Activated T-cell treated with anti-CD3 and anti-CD28 coated beads for 4 hours (primary cell): ENCODE data around the gene IL25.
"Not testable (repeated sequence)": the region's sequence is repeated elsewhere in the genome, so short reads cannot be mapped to it uniquely, and the experiment has no call there.

ENCODE experiments used
- DNase-seq: peaks from one replicate; pipeline ENCODE4 v3.0.0-alpha.2; 2020

IL25 gene

GRCh38 chr14:23392613-23393012 lies 20.0 kb downstream of the IL25 start:
- no peak for DNase-seq

DNA sequence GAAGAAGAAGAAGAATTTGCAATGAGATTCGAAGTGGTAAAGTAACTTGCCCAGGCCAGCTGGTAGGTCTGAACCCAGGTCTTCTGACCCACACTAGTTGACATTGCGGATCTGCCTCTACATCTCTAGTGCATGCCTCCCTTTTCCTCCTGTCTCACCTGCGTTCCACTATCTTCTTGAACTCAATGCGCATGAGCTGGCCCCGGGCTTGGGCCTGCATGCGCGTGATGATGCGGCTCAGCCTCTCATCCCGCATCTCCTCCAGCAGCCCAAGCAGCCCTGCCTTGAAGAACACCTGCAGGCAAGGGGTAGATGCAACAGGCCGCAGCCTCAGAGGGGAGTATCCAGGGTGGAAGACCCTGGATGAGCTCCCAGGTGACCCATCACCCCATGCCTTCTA lies 23.5 kb downstream of the IL25 start:
- DNase-seq, result no peak

GRCh38 chr14:23396781-23397407 lies 24.3 kb downstream of the IL25 start:
- no peak for DNase-seq

DNA sequence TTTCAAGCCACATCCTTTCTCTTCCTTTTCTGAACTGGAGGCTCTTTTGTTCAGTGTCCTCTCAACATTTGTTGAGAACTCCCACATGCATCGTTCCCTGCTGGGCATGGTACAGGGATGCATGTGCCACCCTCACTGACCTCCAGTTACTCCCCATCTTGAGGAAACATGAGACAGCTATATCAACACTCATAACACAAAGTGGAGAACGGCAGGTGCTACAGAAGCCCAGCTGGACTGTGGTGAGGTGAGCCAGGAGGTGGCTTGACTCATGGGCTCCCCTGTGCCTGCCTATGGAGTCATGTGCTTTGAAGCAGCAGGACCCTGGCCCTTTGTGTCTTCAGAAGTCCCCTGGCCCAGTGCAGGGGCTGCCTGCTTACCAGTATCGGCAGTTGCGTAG lies 25.7 kb downstream of the IL25 start:
- no peak for DNase-seq

DNA sequence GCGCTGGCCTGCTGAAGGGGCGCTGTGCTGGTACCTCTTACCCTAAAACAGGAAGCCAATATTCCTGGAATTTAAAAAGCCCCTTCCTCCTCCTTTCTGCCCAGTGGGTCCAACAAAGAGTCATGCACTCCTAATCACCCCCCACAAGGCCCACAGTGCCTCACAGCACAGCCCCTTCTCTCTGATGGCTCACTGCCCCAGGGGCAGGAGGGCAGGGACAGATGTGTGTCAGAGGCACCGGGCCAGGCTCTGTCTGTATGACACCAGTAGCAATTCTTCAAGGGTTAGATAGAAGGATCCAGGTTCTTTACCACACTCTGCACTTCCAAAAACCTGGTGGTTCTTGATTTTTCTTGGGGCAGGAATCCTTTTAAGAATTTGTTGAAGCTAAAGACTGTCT lies 26.5 kb downstream of the IL25 start:
- no peak for DNase-seq

- no peak for DNase-seq
These were observed 27.0 kb downstream of the IL25 start for GRCh38 chr14:23399591-23399990.

DNA sequence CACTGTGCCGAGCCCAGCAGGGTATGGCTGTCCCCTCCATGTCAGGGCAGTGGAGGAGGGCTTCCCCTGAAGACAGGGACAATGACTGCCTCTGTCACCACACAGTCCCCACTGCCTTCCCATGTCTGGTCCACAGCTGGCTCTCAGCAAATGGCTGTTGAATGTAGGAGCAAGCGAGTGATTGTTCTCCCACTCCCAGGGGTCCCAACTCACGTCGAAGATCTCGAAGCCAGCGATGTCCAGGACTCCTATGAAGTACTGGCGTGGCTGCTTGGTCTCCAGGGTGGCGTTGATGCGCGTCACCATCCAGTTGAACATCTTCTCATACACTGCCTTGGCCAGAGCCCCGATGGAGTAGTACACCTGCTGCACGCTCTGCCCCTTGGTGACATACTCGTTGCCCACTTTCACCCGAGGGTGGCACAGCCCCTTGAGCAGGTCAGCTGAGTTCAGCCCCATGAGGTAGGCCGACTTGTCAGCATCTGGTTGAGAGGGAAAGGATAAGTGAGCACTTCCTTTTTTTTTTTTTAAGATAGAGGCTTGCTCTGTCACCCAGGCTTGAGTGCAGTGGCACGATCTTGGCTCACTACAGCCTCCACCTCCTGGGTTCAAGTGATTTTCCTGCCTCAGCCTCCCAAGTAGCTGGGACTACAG lies 28.0 kb downstream of the IL25 start:
- not testable (repeated sequence) for DNase-seq

- DNase-seq, result no peak
These were observed 28.7 kb downstream of the IL25 start for GRCh38 chr14:23401291-23401690.

DNA sequence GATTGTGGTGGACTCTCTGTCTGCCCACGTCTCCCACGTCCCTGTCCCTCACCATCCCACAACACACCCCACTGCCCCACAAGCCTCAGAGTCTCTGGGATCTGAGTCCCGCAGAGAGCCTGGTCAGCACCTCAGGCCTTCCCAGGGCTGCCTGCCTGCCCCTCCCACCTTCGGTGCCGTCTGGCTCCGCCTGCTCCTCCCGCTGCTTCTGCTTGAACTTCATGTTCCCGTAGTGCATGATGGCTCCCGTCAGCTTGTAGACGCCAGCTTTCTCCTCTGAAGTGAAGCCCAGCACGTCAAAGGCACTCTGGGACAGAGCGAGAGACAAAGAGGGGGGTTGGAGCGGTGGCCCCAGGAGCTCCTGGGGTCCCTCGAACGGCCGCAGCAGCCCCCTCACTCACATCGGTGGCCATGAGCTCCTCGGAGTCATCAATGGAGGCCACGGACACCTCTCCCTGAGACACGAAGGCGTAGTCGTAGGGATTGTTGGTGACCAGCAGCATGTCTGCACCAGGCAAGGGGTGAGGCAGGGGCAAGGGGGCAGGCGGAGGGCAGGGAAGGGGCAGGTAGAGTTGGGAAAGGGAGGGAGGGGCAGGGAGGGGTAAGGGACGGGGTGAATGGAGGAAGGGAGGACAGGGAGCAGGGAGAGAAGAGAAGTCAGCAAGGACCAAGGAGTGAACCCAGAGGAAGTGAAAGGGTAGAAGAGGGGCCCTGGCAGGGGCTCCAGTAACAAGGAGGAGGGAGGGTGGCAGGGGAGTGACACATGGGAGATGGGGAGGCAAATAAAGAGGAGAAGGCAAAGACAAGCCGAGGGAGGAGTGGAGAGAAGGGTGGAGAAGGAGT lies 29.9 kb downstream of the IL25 start:
- DNase-seq, result no peak

- DNase-seq, result no peak
These were observed 30.5 kb downstream of the IL25 start for GRCh38 chr14:23403139-23403438.

- DNase-seq, result no peak
These were observed 31.3 kb downstream of the IL25 start for GRCh38 chr14:23403908-23404307.

DNA sequence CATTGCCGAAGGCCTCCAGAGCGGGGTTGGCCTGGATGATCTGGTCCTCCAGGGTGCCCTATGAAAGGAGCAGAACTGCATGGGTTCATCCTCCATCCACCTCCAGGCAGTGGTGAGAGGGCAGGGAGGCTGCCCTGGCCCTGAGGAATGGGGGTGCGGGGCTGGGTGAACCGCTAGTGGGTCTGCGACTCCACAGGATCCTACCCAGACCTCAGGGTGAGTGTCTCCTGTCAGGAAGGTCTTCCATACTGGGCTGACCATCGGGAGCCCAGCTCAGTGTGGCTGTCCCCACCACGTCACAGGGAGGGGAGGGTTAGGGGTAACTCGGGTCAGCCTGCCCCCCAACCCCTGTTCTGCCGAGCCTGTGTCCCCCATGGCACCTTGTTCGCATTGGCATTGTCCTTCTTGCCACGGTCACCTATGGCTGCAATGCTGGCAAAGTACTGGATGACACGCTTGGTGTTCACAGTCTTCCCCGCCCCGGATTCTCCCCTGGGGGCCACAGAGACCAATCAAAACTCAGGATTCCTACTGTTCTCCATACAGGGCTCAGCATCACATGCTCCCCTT lies 31.8 kb downstream of the IL25 start:
- no peak for DNase-seq

GRCh38 chr14:23405096-23405495 lies 32.5 kb downstream of the IL25 start:
- no peak for DNase-seq

DNA sequence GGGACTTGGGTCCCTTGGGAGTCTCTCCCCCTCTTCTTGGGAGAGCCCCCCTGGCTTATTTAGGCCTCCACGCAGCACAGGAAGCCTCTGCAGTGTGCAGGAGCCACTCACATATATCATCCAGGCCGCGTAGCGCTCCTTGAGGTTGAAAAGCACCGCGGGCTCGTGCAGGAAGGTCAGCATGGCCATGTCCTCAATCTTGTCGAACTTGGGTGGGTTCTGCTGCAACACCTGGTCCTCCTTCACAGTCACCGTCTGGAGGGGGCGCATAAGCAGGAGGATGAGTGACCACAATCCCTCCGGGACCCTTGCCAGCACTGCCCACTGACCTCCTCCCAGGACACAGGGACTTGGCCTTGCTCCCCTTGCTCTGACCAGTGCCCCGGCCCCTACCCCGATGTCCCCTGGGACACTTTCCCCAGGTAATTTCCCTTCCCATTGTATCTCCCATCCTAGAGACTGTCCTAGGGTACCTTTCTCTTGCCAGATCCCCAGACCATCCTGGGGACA lies 33.0 kb downstream of the IL25 start:
- DNase-seq, result no peak

- no peak for DNase-seq
These were observed 33.6 kb downstream of the IL25 start for GRCh38 chr14:23406244-23406643.

DNA sequence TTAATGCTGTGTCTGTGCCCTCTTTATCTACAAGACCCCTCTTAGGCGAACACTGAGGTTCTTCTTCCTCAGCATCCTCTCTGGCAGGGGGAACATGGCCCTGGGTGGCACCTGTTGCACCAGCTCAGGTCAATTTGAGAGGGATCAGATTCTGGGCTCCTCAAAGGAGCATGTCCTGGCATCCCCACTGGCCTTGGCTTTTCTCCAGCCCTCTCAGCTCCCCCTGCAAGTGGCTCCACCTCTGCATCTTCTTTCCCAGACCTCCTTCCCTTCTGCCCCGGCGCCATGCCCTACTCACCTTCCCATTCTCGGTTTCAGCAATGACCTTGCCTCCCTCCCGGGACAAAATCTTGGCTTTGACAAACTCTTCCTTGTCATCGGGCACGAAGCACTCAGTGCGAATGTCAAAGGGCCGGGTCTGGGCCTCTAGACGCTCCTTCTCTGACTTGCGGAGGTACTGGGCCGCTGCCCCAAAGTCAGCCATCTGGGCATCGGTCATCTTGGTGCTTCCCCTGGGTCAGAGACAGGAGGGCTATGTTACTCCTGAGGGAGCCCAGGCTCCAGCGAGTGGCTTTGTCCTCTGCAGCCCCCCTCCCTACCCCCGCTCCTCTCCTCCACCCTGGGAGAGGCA lies 34.2 kb downstream of the IL25 start:
- no peak for DNase-seq

DNA sequence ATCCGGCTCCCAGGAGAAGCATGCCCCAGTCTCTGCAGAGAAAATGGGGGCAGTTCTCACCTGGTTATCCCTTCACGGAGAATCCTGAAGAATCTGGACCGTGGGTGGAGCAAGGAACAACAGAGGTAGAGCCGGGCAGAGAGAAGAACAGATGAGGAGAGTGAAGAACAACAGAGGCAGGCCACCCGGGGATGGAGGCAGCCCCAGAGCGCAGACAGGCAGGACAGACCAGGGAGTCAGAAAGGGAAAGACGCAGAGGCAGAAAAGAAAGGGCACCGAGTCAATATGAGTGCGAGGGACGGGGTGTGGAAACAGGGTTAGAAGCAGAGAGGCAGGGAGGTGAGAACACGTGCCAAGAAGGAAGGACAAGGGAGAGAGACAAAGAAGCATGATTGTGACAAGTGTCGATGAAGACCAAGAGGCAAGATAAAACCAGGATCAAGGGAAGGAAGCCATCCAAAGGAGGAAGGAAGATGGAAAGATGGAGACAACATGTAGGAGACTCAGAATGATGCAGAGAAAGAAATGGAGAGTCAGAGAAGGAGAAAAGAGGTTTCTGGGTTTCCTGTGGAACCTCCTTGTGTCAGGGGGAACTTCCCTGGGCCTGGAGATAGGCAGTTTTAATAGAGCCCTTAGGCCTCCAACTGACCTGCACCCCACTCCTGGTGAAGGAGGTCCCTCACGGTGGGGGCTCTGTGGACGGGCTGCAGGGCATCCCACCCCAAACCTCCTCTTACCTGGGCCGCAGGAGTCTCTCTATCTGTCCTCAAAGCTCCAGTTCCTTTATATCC lies 35.1 kb downstream of the IL25 start, which contains the start of gene MYH6:
Gene MYH6 (minus strand): TSS at position 758 of the 791 bp plus-strand sequence. CDS start 1,050 bp downstream, outside the sequence.
- DNase-seq, result no peak

DNA sequence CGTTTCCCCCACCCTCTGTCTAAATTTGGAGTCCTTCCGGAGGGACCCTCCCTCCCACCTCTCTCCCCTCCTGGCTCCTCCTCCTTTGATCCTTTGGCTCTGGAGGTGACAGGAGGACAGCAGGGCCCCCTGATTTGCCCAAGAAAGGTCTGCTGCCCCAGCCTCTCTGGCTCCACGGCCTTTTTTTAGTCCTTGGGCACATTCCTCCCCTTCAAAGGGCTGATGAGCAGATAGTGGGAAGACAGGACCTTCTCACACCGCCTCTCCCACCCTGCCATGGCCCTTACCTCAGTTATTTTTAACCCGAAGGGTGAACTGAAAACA lies 35.7 kb downstream of the IL25 start:
- no peak for DNase-seq

DNA sequence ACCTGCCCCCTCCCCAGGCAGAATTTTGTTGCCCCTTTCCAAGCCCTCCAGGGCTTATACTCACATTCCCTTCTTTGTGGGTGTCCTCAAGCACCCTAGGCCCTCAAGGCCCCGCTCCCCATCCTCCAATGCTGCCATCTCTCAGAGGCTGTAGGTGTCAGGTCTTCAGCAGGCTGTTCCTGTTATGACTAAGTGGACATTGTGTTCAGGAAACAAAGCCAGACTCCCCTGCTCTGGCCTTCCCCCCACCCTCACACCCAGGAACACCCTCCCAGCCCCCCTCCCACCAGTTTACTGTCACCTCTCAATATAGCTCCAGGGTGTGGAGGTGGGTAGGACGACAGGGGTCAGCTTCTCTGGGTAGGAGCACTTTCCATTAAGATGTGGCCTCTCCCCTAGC lies 36.9 kb downstream of the IL25 start:
- no peak for DNase-seq

DNA sequence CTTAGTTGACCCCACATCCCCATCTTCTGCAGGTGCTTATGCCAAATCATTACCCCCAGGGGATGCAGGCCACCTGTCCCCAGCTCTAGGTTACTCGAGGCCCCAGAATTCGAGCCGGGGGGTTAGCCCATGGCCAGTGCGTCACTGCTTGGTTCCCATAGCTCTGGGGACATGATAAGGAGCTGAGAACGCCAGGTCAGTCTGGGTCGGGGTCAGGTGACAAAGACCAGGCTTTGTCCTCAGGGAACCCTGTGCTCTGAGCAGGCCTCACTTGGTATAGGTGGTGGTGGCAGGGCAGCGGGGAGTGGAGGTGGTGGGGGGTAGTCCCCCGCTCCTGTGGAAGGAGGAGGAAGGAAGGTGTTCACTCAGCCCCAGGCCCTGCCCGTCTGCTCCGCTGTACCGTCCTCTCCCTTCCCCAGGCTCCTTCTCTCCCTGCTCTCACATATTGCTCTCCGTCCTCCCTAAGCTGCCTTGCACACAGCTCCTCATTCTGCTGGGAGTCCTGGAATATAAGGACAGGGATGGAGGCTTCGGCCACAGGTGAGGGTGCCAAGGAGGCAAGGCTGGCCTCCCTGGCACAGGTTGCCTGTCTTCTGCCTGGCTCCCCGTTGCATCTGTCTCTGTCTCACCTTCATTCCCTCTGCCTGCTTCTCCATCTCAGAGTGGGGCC lies 37.5 kb downstream of the IL25 start:
- no peak for DNase-seq

DNA sequence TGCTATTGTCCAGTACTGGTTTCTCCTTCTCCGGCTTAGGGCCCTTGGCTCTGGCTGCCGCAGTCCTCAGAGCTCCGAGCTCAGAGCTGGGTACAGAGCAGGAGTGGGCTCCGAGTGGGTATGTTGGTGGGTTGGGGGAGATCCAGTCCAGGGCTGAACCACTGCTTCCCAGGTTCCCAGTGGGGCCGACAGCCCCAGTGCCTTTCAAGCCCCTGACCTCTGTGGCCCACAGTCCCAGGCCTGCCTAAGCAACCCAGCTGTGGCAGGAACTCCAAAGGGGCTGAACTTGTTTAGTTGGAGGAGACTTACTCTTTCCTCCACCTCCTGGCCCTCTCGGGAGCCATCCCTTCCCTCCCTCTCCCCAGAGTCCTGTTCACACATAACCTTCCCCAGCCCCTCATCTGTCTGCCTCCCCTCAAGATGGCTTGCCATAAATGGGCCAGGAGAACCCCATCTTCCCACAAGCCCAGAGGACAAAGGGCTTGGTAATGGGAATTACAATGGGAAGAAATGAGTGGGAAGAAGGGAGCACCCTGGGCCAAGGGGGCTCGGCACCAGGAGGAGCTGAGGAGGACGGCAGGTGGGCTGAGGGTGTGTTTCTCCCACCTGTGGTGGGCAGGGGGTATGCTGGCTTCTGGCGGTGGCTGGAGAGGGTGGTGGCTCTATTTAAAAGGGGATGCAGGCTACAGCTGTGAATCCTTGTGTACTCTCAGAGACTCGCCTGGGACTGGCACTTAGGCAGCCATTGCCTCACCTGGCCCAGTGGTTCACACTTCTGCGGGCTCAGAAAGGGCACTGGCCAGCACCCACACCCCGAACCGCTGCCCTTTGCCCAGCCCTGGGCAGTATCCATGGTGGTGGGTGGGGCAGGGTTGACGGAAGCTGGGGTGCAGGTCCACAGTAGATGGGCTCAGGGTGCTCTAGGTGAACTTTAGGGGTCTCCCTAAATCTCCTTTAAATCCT lies 39.2 kb downstream of the IL25 start:
- no peak for DNase-seq
